DMS114 treated with DMSO at 0.1 percent for 48 hours (cell line): ENCODE results near the gene OR8I2.
"Not testable (repeated sequence)": the region's sequence is repeated elsewhere in the genome, so short reads cannot be mapped to it uniquely, and the experiment has no call there.

Experiments used
- DNase-seq: peaks from one replicate; lab custom pipeline; 2025; ENCODE audit not compliant: unreplicated experiment; lab: John Stamatoyannopoulos, UW

The OR8I2 gene

DNA sequence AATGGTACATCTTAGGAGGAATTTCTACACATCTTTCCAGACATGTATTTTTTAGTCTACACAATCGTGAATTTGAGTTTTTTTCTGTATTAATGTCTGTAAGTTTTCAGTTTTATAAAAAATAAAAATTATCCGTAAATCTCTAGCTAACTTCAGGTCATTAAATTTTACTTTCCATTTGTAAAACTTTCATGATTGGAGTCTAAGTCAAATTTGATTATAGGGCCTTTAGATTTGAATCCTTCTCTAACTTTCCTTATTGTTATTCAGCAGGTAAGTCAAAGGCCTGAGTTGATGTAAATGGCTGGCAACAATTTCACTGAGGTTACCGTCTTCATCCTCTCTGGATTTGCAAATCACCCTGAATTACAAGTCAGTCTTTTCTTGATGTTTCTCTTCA lies at the start of gene OR8I2:
Gene OR8I2, plus strand, starts transcription at position 301 of the 400 bp plus-strand sequence. Its CDS starts 0 bp downstream, at position 301.
- DNase-seq, result no peak

DNA sequence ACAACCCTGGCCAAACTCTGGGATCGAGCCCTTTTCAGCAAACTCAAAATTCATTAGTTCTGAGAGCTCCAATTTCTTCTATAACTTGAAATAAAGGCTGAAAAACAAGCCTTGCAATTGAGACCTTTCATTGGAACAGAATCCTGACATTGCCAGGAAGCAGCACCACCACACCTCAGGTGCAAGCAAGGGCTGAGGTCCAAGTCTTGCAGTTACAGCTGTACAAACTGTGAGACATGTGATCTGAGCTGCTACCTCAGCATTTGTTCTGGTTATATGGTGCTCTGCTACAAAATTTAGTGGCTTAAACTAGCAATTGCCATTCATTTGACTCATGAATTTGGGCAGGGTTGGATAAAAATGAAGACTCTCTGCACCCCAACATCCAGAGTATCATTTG lies 47.6 kb upstream of the OR8I2 start:
- DNase-seq, result no peak

DNA sequence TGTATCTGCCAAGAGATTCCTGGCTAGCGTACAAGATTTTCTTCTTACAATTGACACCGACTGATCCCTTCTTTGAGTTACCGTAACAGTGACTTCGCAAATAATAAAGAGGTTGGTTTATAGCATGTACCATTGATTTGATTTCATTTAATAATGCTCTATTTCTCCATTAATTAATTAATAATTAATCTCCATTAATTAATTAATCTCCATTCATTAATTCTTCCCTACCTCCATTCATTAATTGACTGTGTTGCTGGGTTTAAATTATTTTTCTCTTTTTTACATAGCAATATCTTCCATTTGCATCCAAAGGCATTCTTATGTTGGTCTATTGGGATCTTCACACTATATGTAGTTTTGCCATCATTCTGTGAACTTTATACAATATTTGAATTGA lies 44.6 kb upstream of the OR8I2 start:
- no peak for DNase-seq

DNA sequence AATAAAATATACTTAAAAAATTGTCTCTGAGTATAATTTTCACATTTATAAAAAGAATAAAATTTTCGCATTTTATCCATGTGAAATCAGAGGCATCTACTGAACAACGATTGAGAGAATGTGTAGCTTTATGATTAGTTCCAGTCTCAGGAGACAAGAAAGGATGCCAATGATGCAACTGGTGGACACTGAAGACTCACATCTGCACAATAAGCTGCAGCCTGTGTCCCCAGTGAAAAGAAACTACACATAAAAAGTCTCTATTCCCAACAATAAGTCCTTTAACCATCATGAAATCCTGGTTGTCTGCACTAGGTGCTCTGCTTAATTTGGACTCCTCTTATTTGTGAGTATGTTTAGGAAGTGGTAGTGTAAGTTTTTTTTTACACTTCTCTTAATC lies 43.6 kb upstream of the OR8I2 start:
- no peak for DNase-seq

DNA sequence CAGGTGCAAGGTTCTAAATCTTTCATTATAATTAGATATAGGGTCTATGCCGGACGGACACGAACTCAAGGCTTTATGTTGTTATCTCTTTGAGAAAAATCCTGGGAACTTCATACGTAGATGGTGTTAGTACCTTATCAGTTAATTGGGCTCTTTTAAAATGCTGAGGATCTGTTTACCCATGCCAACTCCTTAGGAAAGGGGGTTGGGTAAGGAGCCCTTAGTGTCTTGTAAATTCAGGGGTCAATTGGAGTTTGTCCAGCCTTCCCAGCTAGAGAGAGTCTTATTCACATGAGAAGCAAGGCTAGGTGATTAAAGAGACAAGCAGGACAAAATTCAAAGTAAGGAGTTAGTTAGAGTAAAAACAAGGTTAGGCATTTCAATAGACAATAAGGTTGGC lies 36.7 kb upstream of the OR8I2 start:
- DNase-seq, result not testable (repeated sequence)

DNA sequence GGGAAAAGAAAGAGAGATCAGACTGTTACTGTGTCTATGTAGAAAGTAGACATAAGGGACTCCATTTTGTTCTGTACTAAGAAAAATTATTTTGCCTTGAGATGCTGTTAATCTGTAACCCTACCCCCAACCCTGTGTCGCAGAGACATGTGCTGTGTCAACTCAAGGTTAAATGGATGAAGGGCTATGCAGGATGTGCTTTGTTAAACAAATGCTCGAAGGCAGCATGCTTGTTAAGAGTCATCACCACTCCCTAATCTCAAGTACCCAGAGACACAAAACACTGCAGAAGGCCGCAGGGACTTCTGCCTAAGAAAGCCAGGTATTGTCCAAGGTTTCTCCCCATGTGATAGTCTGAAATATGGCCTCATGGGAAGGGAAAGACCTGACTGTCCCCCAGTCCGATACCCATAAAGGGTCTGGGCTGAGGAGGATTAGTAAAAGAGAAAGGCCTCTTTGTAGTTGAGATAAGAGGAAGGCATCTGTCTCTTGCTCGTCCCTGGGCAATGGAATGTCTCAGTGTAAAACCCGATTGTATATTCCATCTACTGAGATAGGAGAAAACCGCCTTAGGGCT lies 35.4 kb upstream of the OR8I2 start:
- DNase-seq, result not testable (repeated sequence)

DNA sequence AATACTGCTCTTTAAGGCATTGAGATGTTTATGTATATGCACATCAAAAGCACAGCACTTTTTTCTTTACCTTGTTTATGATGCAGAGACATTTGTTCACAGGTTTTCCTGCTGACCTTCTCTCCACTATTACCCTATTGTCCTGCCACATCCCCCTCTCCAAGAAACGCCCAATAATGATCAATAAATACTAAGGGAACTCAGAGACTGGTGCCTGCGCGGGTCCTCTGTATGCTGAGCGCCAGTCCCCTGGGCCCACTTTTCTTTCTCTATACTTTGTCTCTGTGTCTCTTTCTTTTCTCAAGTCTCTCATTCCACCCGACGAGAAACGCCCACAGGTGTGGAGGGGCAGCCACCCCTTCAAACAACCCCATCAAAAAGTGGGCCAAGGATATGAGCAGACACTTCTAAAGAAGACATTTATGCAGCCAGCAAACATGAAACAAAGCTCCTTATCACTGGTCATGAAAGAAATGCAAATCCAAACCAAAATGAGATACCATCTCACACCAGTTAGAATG lies 34.8 kb upstream of the OR8I2 start:
- DNase-seq, result not testable (repeated sequence)

DNA sequence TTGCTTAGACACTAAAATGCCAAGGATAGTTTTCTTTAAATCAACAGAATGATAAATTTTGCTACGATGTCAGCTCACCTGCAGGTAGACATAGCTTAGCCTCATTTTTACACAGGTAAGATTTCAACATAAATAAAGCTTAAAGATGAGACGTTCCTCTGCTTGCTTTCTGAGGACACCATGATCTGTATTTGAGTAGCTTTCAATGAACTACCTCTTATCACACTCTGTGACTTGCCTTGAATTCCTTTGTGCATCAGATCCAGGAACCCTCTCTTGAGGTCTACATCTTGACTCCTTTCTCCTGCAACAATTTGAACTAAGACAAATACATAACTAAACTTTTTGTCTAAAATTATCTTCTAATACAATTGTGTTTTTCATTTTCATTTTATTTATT lies 26.1 kb upstream of the OR8I2 start:
- no peak for DNase-seq

DNA sequence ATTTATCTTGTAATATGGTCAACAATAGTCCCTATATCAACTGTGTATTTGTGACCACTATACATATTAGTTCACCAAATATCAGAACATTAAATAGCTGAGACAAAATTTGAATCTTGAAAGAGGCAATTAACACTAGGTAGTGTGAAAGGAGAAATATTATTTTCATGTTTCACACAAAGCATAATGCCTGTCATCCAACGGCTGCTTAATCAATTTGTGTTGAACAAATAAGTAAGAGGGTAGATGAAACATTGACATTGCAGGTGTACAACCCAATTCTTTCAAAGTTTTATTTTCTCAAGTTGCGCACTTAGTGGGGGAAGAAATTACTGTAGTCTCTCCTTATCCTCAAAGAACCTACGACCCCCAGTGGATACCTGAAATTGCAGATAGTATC lies 3.4 kb upstream of the OR8I2 start:
- DNase-seq, result no peak

DNA sequence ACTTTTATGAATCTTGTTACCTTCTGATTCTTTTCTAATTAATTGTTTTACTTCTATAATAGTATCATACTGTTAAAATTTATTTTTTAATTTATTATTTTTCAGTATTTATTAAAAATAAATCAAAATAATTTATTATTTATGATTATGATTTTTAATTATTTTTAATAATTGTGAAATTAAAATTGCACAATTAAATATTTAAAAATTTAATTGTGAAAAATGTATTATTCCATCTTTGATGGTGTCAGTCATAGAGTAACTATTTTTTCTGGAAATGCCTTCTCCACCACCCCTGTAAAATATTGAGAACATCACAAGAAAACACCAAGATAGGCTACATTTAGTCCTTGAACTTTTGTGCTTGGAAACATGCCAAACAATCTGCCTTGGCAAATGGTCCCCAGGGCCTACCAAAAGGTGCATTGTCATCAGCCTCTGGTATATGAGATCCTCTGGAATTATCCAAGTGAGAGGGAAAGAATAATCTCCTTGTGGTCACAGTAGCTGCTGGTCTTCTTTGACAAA lies 10.2 kb downstream of the OR8I2 start, which contains the start of gene OR8H2:
Gene OR8H2, plus strand, starts transcription at position 478 of the 528 bp plus-strand sequence. CDS start 1,356 bp downstream, outside the sequence.
- DNase-seq, result no peak

DNA sequence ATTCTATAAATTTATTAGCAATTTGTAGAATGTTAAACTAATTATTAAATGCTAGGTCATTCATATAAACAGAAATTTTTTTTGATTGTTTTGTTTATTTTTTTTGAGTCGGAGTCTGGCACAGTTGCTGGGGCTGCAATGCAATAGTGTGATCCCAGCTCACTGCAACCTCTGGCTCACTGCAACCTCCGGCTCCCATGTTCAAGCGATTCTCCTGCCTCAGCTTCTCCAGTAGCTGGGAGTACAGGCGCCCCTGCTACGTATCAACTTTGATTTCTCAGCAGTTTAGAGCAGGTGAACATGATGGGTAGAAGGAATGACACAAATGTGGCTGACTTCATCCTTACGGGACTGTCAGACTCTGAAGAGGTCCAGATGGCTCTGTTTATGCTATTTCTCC lies 29.0 kb downstream of the OR8I2 start, which contains the start of gene OR8H3:
Gene OR8H3, plus strand, starts transcription at position 301 of the 400 bp plus-strand sequence. Its CDS starts 0 bp downstream, at position 301.
- DNase-seq, result no peak

DNA sequence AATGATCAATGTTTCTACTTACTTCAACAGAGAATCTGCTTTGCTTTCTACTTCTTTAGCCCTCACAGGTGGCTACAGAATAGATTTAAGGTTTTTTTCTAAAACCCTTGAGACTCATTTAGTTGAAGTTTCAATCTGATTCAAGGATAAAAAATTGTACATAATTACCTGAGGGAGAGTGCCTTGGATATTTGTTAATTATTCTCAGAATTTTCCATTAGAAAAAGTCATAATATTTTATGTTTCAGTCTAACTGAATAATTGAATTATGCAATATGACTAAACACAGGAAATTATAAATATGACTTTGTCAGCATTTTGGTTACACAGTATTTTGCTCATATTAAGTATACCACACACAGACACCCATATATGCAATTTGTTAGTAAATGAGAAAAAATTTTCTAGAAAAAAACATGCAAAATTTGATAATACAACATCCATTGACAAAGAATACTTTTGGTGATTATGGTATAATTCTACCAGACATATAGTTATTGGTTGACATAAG lies 47.1 kb downstream of the OR8I2 start, which contains the start of gene OR8J3:
Gene OR8J3, minus strand, starts transcription at position 51 of the 511 bp plus-strand sequence. CDS start 2,483 bp downstream, outside the sequence.
- DNase-seq, result no peak

DNA sequence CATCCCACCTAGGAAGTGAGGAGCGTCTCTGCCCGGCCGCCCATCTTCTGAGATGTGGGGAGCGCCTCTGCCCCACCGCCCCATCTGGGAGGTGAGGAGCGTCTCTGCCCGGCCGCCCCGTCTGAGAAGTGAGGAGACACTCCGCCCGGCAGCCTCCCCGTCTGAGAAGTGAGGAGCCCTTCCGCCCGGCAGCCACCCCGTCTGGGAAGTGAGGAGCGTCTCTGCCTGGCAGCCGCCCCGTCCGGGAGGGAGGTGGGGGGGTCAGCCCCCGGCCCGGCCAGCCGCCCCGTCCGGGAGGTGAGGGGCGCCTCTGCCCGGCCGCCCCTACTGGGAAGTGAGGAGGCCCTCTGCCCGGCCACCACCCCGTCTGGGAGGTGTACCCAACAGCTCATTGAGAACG lies 50.6 kb downstream of the OR8I2 start:
- DNase-seq, result not testable (repeated sequence)
